ENCODE data around the gene SDK1.

Gene SDK1

GRCh38 chr7:4268040-4268965 is 967.3 kb downstream of the SDK1 start:
- no peak for DNase-seq

- DNase-seq = no peak
Measured at GRCh38 chr7:4269086-4269485, 968.0 kb downstream of the SDK1 start.

GRCh38 chr7:4269746-4270145 is 968.7 kb downstream of the SDK1 start:
- no peak for DNase-seq

GRCh38 chr7:4270268-4270667 is 969.2 kb downstream of the SDK1 start:
- no peak for DNase-seq

- DNase-seq = no peak
Measured at GRCh38 chr7:4270941-4271715, 970.1 kb downstream of the SDK1 start.

- DNase-seq = no peak
Measured at GRCh38 chr7:4271716-4272015, 970.6 kb downstream of the SDK1 start.

- no peak for DNase-seq
Measured at GRCh38 chr7:4272141-4272540, 971.1 kb downstream of the SDK1 start.

GRCh38 chr7:4273566-4274230 is 972.6 kb downstream of the SDK1 start:
- DNase-seq = no peak

GRCh38 chr7:4274286-4274685 is 973.2 kb downstream of the SDK1 start:
- no peak for DNase-seq

GRCh38 chr7:4277936-4278335 is 976.9 kb downstream of the SDK1 start:
- DNase-seq = no peak

GRCh38 chr7:4279216-4279615 is 978.2 kb downstream of the SDK1 start:
- no peak for DNase-seq

GRCh38 chr7:4281231-4281993 is 980.4 kb downstream of the SDK1 start:
- no peak for DNase-seq

GRCh38 chr7:4282434-4283223 is 981.6 kb downstream of the SDK1 start:
- no peak for DNase-seq

GRCh38 chr7:4286351-4286750 is 985.3 kb downstream of the SDK1 start:
- DNase-seq = no peak

- DNase-seq = no peak
Measured at GRCh38 chr7:4288791-4289394, 987.8 kb downstream of the SDK1 start.

- DNase-seq = no peak
Measured at GRCh38 chr7:4297165-4297917, 996.3 kb downstream of the SDK1 start.

- no peak for DNase-seq
Measured at GRCh38 chr7:4297918-4298219, 996.8 kb downstream of the SDK1 start.

GRCh38 chr7:4299431-4299830 is 998.4 kb downstream of the SDK1 start:
- DNase-seq = no peak

GRCh38 chr7:4302203-4302905 is 1001.3 kb downstream of the SDK1 start:
- DNase-seq = no peak
